NCI-H524 (cell line): ENCODE results near the gene XRCC1.
"Not testable (repeated sequence)": the region's sequence is repeated elsewhere in the genome, so short reads cannot be mapped to it uniquely, and the experiment has no call there.

Source experiments
- DNase-seq, 2 experiments: peaks; one replicate each; lab custom pipeline; 2025; lab: John Stamatoyannopoulos, UW

Gene XRCC1

GRCh38 chr19:43599635-43600295 lies 24.4 kb upstream of the XRCC1 start:
- DNase-seq, result no peak

DNA sequence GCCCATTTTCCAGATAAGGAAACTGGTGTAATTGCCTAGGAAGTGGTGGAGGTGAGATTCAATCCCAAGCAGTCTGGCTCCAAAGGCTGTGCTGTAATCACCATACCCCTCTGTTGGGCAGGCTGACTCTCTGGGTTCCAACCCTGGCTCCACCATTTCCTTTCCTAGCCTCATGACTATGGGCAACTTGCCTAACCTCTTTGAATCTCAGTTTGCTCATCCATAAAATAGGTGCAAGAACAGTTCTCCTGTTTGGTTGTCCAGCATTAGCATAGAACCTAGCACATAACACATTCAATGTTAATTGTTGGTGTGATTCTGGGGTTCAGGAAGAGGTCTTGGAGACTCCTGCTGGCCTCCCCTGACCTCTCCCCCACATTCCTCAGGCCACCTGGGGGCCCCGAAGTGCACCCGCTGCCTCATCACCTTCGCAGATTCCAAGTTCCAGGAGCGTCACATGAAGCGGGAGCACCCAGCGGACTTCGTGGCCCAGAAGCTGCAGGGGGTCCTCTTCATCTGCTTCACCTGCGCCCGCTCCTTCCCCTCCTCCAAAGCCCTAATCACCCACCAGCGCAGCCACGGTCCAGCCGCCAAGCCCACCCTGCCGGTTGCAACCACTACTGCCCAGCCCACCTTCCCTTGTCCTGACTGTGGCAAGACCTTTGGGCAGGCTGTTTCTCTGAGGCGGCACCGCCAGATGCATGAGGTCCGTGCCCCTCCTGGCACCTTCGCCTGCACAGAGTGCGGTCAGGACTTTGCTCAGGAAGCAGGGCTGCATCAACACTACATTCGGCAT lies 23.3 kb upstream of the XRCC1 start:
- no peak for DNase-seq

GRCh38 chr19:43597876-43598275 lies 22.5 kb upstream of the XRCC1 start:
- no peak for DNase-seq

DNA sequence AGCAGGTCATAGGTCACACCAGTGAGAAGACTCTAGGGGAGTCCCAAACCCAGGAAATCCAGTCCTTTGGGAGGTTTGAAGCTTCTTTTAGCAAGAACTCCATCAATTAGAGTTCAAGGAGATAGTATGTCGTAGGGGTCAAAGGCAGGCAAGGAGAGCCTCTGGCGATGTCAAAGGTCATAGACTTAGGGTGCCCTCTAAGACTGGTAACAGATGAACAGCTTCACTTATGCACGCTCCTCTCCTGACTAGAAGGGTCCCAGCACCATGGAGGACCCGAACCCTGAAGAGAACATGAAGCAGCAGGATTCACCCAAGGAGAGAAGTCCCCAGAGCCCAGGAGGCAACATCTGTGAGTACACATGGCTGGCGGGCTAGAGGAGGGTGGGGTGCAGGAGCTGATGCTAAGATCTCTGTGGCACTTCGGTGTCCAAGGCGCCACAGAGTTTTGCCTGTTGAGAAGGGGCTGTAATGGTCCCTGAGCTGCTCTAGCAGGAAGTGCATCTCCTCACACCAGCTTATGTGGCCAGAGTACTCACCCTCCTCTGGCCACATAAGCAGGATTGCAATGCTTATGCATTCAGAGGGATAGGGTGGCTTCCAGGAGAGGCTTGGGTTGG lies 21.6 kb upstream of the XRCC1 start:
- DNase-seq, result no peak

- DNase-seq, result peak; percentile 99
Measured at GRCh38 chr19:43595999-43596841, 20.9 kb upstream of the XRCC1 start, which contains the start of the genes IRGQ and ZNF576. Gene IRGQ, minus strand, starts transcription at chr19:43596134. Its CDS starts 796 bp downstream, at chr19:43595338. Gene ZNF576, plus strand, starts transcription at chr19:43596595. Its CDS starts 514 bp downstream, at chr19:43597109.

DNA sequence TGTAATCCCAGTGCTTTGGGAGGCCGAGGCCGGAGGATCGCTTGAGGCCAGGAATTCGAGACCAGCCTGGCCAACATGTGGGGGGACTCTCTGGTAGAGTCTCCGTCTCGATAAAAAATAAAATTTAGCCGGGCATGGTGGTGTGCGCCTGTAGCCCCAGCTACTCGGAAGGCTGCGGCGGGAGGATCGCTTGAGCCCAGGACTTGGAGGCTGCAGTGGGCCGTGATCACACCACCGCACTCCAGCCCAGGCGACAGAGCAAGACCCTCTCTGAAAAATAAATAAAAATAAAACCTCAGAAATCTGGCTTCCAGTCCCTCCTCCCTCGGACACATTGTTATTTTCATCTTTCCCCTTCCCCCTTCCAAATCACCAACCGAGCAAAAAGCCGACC lies 20.3 kb upstream of the XRCC1 start:
- DNase-seq, result no peak

- DNase-seq, result peak in 1 of 2 experiments; percentile 52
Measured at GRCh38 chr19:43594710-43595604, 19.6 kb upstream of the XRCC1 start.

DNA sequence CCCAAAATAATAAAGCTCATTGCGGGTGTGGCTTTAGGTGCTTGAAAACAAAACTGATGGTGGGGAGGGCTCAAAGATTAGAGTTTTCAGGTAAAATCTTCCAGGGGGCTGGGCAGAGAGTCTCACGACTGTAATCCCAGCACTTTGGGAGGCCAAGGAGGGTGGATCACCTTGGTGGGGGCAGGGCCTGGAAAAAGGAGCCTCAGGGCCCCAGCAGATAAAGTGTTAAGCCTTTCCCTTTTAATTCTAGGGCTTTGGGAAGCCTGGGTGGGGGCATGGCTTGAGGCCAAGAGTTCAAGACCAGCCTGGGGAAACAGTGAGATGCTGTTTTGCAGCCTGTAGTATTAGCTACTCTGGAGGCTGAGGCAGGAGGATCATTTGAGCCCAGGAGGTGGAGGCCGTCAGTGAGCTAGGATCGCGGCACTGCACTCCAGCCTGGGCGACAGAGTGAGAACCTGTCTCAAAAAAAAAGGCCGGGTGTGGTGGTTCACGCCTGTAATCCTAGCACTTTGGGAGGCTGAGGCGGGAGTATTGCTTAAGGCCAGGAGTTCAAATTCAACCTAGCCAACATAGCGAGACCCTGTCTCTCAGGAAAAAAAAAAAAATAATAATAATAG lies 18.9 kb upstream of the XRCC1 start:
- DNase-seq, result no peak

DNA sequence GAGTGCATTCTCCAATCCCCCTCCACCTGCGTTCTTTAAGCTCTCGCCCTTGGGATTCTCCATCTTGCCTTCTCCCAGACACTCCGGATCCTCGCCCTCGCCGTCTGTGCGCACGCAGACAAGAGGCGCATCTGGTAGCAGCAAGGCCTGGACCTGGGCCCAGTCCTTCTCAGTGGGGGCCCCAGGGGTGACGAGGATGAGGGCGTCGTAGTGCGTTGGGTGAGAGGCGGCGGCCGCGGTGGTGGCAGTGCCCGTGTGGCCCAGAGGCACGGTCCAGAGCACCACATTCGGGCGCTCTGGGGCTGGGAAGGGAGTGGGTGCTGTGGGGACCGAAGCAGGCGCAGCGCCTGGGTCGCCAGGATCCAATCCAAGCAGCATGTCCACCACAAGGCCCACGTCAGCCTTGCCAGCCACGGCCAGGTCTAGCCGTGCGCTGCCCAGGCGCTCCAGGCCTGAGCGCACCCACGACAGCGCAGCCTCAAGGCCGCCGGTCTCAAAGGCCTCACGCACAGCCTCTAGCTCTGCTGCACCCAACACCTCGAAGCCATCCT lies 17.5 kb upstream of the XRCC1 start:
- no peak for DNase-seq

GRCh38 chr19:43591904-43592772 lies 16.8 kb upstream of the XRCC1 start:
- DNase-seq, result no peak

- DNase-seq, result no peak
Measured at GRCh38 chr19:43589678-43590077, 14.4 kb upstream of the XRCC1 start.

- DNase-seq, result no peak
Measured at GRCh38 chr19:43589277-43589676, 13.9 kb upstream of the XRCC1 start.

- not testable (repeated sequence) for DNase-seq
Measured at GRCh38 chr19:43587029-43587428, 11.7 kb upstream of the XRCC1 start.

GRCh38 chr19:43586346-43586745 lies 11.0 kb upstream of the XRCC1 start:
- DNase-seq, result no peak

- DNase-seq, result no peak
Measured at GRCh38 chr19:43584484-43584883, 9.2 kb upstream of the XRCC1 start.

- DNase-seq, result no peak
Measured at GRCh38 chr19:43582495-43582894, 7.2 kb upstream of the XRCC1 start.

DNA sequence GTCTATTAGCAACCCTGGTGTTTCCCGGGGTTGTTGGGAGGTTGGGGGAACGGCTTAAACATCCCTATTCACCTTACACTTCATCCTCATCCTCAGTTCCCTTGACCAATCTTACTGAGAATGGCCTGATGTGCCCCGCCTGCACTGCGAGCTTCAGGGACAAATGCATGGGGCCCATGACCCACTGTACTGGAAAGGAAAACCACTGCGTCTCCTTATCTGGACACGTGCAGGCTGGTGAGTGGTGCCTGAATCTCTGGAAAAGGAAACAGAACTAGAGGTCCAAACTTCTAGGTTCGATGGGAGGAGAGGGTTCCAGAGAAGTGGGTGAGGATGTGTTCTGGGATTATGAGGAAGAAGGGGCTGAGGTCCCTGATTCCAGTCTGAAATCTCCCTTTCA lies 6.1 kb upstream of the XRCC1 start:
- no peak for DNase-seq

DNA sequence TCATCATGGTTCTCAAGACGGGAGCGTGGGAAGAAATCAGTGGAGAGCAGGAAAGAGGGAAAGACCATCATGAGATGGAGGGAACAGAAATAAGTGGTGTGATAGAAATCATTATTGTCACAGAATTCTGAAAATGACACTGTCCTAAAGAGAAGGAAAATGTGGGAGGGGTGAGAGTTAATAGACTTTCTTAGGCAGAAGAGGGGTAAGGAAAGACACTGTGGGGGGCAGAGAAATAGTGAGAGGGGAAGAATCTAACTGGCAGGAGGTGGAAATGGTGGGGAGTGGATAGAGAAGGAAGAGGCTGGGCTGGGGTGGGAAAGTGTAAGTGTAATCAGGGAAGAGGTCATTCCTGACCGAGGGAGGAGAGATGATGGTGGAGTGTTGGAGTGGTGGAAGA lies 3.5 kb upstream of the XRCC1 start:
- DNase-seq, result no peak
